Measurements from ENCODE around the gene UGT1A6.

Gene UGT1A6

GRCh38 chr2:233818639-233819621 lies 126.2 kb downstream of the UGT1A6 start:
- DNase-seq (ENCODE audit: low read depth in 2 of 2), result no peak

DNA sequence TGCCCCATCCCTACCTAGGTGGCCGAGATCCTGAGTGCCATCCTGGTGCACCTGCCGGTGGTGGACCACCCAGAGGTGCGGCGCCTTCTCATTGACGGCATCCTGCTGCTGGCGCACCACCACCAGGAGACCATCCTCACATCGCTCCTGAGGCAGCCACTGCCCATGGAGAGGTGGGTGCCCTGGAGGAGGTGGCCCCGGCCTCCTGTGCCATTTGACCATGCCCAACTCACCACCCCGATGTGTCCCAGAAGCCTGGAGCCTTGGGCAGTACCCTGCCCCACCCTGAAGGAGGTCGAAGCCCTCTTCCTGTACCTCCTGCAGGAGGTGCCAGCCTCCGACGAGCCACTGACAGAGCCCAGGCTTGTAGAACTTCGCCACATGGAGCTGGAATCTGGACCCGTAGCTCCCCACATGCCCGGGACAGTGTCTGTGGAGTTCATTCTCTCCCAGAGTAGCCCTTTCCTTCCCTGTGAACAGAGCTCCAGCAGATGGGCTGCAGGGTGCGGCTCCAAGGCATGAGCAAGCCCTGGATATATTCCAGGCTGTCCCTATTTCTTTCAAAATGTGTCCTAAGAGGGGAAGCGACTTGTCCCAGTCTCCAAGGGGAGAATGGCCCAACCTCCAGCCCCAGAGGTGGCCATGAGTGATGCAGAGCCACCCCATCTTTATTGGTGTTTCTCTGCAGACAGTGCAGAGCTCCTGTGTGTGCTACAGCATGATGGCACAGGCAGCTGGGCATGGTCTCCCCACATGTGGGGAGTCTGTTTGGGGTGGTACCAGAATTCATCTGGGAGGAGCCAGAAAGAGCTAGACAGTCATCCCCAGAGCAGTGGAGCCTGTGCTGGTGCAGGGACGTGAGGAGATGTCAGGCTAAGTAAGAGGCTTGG lies 127.4 kb downstream of the UGT1A6 start:
- no peak for DNase-seq (ENCODE audit: low read depth in 2 of 2)

GRCh38 chr2:233820774-233821105 lies 128.1 kb downstream of the UGT1A6 start:
- DNase-seq (ENCODE audit: low read depth in 2 of 2), result no peak

DNA sequence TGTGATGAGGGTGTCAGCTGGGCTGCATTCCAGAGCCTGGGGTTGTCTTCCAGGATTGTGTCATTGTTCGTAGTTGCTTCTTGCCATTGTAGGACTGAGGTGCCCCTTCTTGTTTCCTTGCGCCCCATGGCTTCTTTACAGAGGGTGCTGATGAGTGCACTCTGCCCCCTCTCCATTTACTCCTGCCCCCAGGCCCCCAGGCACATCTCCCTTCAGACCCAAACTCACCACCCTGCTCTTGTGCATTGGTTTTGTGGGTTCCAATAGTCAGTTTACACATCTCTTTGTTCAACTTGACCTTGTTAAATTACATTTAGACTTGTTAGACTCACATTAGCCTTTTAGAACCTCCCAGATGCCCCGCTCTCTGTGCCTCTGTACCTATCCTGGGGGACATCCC lies 128.5 kb downstream of the UGT1A6 start:
- no peak for DNase-seq (ENCODE audit: low read depth in 2 of 2)

DNA sequence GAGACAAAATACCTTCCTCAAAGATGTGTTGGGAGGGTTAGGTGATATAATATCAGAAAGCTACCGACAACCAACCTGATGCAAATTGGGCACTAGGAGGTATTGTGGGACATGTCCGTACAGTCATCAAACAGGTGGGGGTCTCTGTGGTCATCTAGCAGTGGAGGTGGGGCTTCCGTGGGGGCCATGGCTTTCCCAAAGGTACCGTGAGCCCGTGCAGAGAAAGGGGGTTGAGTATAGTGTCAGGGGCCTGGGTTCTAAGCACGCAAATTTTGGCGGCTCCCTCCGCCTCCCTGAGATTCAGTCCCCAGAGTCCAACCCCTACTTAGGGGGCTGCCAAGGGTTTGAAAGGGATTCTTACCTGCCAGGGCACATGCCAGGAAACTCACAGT lies 129.0 kb downstream of the UGT1A6 start:
- no peak for DNase-seq (ENCODE audit: low read depth in 2 of 2)

GRCh38 chr2:233822101-233822771 lies 129.5 kb downstream of the UGT1A6 start:
- DNase-seq (ENCODE audit: low read depth in 2 of 2), result no peak
